ENCODE measurements around the gene CALML3. TPM values are rescaled to one million over a fixed set of nuclear protein-coding genes. Genes with fewer than 3 reads are reported as not detected.
A peak's percentile ranks its signal among the peaks of the same experiment; 100 is the strongest.

The CALML3 gene
- total and polyA plus RNA-seq, 10 donors, result 0.10 TPM; not detected in 9

DNA sequence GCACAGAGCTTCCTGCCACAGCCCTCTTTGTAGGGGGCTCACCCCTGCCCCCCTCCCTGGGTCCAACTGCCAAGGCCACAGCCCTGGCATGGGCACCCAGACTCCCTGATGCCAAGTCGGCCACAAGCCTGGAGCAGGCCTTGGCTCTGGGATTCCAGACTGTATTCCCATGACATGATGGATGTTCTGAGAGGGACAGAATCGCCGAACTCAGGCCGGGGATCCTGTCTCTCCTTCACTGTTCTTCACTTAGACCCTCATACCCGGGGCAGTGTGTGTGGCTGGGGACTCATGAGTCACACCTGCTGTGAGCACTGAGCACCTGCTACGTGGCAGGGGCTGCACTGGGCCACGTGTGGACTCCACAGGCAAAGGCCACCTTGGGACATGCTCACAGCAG lies 33.3 kb upstream of the CALML3 start:
- Histone ChIP-seq H3K27ac (no peak overlapping the region), H3K36me3 (no peaks in the 10 kb centered on the region), H3K9me3 (peaks cover 0 to 13% (median 6%) of the 10 kb centered on the region in 8 donors), H3K4me1 (peaks cover 0 to under 1% (median 0%) of the 10 kb centered on the region in 6 donors), H3K4me3 (no peak overlapping the region), H3K27me3 (replicated peaks in 1 of 7) (no peaks in the 10 kb centered on the region)
- intact Hi-C loops (cut with DNase I; ENCODE audit: low total_unique reads), result no loop called here
- TF ChIP-seq, protein P1, sequence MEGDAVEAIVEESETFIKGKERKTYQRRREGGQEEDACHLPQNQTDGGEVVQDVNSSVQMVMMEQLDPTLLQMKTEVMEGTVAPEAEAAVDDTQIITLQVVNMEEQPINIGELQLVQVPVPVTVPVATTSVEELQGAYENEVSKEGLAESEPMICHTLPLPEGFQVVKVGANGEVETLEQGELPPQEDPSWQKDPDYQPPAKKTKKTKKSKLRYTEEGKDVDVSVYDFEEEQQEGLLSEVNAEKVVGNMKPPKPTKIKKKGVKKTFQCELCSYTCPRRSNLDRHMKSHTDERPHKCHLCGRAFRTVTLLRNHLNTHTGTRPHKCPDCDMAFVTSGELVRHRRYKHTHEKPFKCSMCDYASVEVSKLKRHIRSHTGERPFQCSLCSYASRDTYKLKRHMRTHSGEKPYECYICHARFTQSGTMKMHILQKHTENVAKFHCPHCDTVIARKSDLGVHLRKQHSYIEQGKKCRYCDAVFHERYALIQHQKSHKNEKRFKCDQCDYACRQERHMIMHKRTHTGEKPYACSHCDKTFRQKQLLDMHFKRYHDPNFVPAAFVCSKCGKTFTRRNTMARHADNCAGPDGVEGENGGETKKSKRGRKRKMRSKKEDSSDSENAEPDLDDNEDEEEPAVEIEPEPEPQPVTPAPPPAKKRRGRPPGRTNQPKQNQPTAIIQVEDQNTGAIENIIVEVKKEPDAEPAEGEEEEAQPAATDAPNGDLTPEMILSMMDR (IDR thresholded peaks at IDR 0.05 in 8 of 11, conservative IDR thresholded peaks at IDR 0.05 in 3 of 11), result no peak
- TF ChIP-seq POLR2A (IDR thresholded peaks at IDR 0.05) (no peak), POLR2AphosphoS5 (IDR thresholded peaks at IDR 0.05) (no peak)
- WGBS, 5 donors, result 89 to 96% (median 90%) methylated on average over 6 to 7 of the region's 7 CpGs
- peak; percentile 51 for DNase-seq

DNA sequence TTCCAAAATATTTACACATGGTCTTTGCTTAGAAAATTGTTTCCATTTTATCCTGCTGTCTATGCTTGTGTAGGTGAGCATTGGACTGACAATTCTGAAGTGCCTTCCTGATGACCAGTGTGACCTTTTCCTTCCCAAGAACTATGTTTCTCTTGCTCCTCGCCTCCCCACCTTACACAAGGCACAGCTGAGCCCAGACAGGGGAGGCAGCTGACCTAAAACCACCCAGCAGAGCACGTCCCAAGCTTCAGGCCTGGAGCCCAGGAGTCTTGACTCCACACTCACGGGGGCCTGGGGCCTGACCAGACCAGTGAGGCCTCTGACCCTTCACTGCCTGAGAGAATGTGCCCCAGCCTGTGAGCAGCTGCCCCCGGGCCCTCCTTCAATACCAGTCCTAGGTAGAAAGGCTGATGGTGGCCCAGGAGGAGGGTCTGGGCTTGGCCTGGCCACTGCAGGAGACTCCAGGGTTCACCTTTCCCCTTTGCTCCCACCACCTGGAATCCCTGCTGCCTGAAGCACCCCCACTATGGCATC lies 32.4 kb upstream of the CALML3 start:
- intact Hi-C loops (cut with DNase I; ENCODE audit: low total_unique reads), result no loop called here
- TF ChIP-seq POLR2A (IDR thresholded peaks at IDR 0.05), result no peak
- no peak for DNase-seq

GRCh38 chr10:5492929-5493576 lies 31.7 kb upstream of the CALML3 start:
- no peak overlapping the region for H3K4me3 ChIP-seq
- TF ChIP-seq, protein P1 (IDR thresholded peaks at IDR 0.05 in 8 of 11, conservative IDR thresholded peaks at IDR 0.05 in 3 of 11), result no peak
- no peak for TF ChIP-seq POLR2AphosphoS5 (IDR thresholded peaks at IDR 0.05)
- intact Hi-C loops (cut with DNase I; ENCODE audit: low total_unique reads), result no loop called here
- H3K4me1 ChIP-seq, result no peaks in the 10 kb centered on the region
- WGBS, 5 donors, result 88 to 95% (median 91%) methylated on average over 13 of the region's 13 CpGs
- H3K9me3 ChIP-seq, result peaks cover 0 to 13% (median 6%) of the 10 kb centered on the region in 8 donors
- H3K36me3 ChIP-seq, result no peaks in the 10 kb centered on the region
- H3K27me3 ChIP-seq (replicated peaks in 1 of 7), result no peaks in the 10 kb centered on the region
- H3K27ac ChIP-seq, result no peak overlapping the region
- no peak for DNase-seq

More for the DNA sequence above, 32.4 kb upstream of the CALML3 start:
- Histone ChIP-seq H3K27me3 (replicated peaks in 1 of 7) (no peaks in the 10 kb centered on the region), H3K27ac (no peak overlapping the region), H3K36me3 (no peaks in the 10 kb centered on the region), H3K4me1 (no peaks in the 10 kb centered on the region), H3K9me3 (peaks cover 0 to 13% (median 6%) of the 10 kb centered on the region in 8 donors), H3K4me3 (no peak overlapping the region)
- WGBS, 5 donors, result 79 to 89% (median 87%) methylated on average over 3 to 4 of the region's 4 CpGs

- H3K4me1 ChIP-seq, result no peaks in the 10 kb centered on the region
These were observed 31.1 kb upstream of the CALML3 start for GRCh38 chr10:5493691-5494090.

More at GRCh38 chr10:5493691-5494090, 31.1 kb upstream of the CALML3 start:
- Histone ChIP-seq H3K9me3 (peaks cover 0 to 13% (median 6%) of the 10 kb centered on the region in 8 donors), H3K4me3 (no peak overlapping the region), H3K27me3 (replicated peaks in 1 of 7) (no peaks in the 10 kb centered on the region), H3K36me3 (no peaks in the 10 kb centered on the region), H3K27ac (no peak overlapping the region)
- TF ChIP-seq, protein P1 (IDR thresholded peaks at IDR 0.05 in 8 of 11, conservative IDR thresholded peaks at IDR 0.05 in 3 of 11), result no peak
- DNase-seq, result no peak
- intact Hi-C loops (cut with DNase I; ENCODE audit: low total_unique reads), result no loop called here
- WGBS, 5 donors, result 69 to 81% (median 74%) methylated on average over 3 of the region's 3 CpGs

Measured in spleen (tissue), 11 donors.